Heart right ventricle (tissue), 16 donors: ENCODE results near the gene THSD4. TPM values are rescaled to one million over a fixed set of nuclear protein-coding genes. Genes with fewer than 3 reads are reported as not detected.

ENCODE experiments used
- ATAC-seq, 8 donors: fragments of 200-7000 bp; cut with Tn5 transposase; one replicate each; pipeline ENCODE4 v1.9.1; 2020; ENCODE audit warnings: mild to moderate bottlenecking in 8 of 8, moderate library complexity in 8 of 8, moderate number of reproducible peaks in 1 of 8
- DNase-seq, 2 donors: peaks; one replicate each; pipeline ENCODE4 v3.0.0-alpha.2; 2020
- H3K27ac ChIP-seq, 10 donors: fragments of 200-600 bp; sonication (generic) in 2 of 10; one replicate each; pipeline versions ENCODE4 v1.5.0 to v1.8.0; 2020 to 2022; ENCODE audit warnings: mild to moderate bottlenecking in 3 of 10
- H3K27me3 ChIP-seq, 7 donors: fragments of 200-600 bp; one replicate each; pipeline ENCODE4 v1.8.0; 2021 to 2022; ENCODE audit warnings: mild to moderate bottlenecking in 2 of 7
- H3K36me3 ChIP-seq, 9 donors: fragments of 200-600 bp; sonication (generic) in 1 of 9; one replicate each; pipeline versions ENCODE4 v1.5.0 to v1.8.0; 2020 to 2022; ENCODE audit warnings: mild to moderate bottlenecking in 2 of 9
- H3K4me1 ChIP-seq, 9 donors: fragments of 200-600 bp; sonication (generic) in 1 of 9; one replicate each; pipeline versions ENCODE4 v1.5.0 to v1.8.0; 2020 to 2022; ENCODE audit warnings: mild to moderate bottlenecking in 4 of 9
- H3K4me3 ChIP-seq, 10 donors: fragments of 200-600 bp; sonication (generic) in 2 of 10; one replicate each; pipeline versions ENCODE4 v1.5.0 to v1.8.0; 2020 to 2022; ENCODE audit warnings: mild to moderate bottlenecking in 7 of 10, moderate library complexity in 2 of 10
- H3K9me3 ChIP-seq, 11 donors: fragments of 200-600 bp in 10 of 11; sonication (generic) in 2 of 11; one replicate each; pipeline versions ENCODE4 v1.5.0 to v1.8.0; 2013 to 2022; ENCODE audit warnings: mild to moderate bottlenecking in 2 of 11, control low read depth in 1 of 11, moderate library complexity in 1 of 11
- CTCF ChIP-seq, 9 donors: fragments of 200-600 bp; sonication (generic) in 2 of 9; IDR thresholded peaks; one replicate each; pipeline versions ENCODE4 v1.5.0 to v1.8.0; 2021 to 2022; ENCODE audit warnings: antibody characterized with exemption in 9 of 9, mild to moderate bottlenecking in 5 of 9, moderate library complexity in 1 of 9
- WGBS, 2 donors: extraction: QIAGEN DNeasy Blood & Tissue Kit; methylation state at CpG; one replicate each; pipeline ENCODE4 v1.1.7; 2013; ENCODE audit warnings: inconsistent platforms in 1 of 2; 5-methylcytosine and 5-hydroxymethylcytosine counted together
- intact Hi-C, 10 donors: fragments of 100-400 bp; cut with DNase I; formaldehyde crosslinking; loops; one replicate each; pipeline versions ENCODE4 v1.11.1 to v1.14.2; 2022
- polyA plus RNA-seq, 2 donors: library from polyadenylated mRNA; stranded (reverse); fragments of 200-250 nt; gene quantifications; one replicate each; pipeline ENCODE4 v1.2.3, GENCODE V29; 2013
- total RNA-seq, 10 donors: library from RNA; stranded (reverse); fragmentation: NEBNext Ultra II Directional in 3 of 10; extraction: Animal tissue kit (Norgen Biotek cat#: 25700) in 3 of 10; gene quantifications; one replicate each; pipeline versions ENCODE4 v1.2.1 to v1.2.4, GENCODE V29; 2021 to 2023
- donor health status: Arrhythmogenic right ventricular cardiomyopathy.
- donor health status: ischemic (EF 13 %, LVEDD 7.1; RV severe dilation, severe dysfunction).
- donor health status: healthy with polysubstance abuse.
- donor health status: DM: no; HTN: yes; CAD: no.
- donor health status: DM: no; HTN: no; CAD: no.
- donor health status: ischemic (EF 25% LVEDD 6.9; RV normal size, moderate dysfunction).
- donor health status: ischemic (EF 25% LVEDD 5.7; RV mildly dilated, moderate dysfunction).
- donor health status: healthy.
- donor health status: DM: yes; HTN: yes; CAD: no.
- donor health status: Ischemic cardiomyopathy.
- donor health status: ischemic (EF 35%, LVEDD 5.7; RV mildly dilated, moderate dysfunction).
- donor health status: nonischemic (EF 11% LVEDD 7.7; RV severe dilation, severe dysfunction).
- donor health status: DM: yes; HTN: yes; CAD: no.
- donor health status: PGD.
- donor health status: ischemic (EF 29% LVEDD 5.4; RV normal size, mild dysfunction).
- donor health status: nonischemic (EF 23%, LVEDD 6.1; RV moderate dilation, normal function).

The THSD4 gene
- total and polyA plus RNA-seq, 12 donors: 20.8 to 212 (median 139) TPM

GRCh38 chr15:71430782-71431181 is 315.5 kb downstream of the THSD4 start:
- WGBS, 2 donors: 94 to 96% methylated on average over 2 of the region's 2 CpGs
- intact Hi-C loops: loop anchor here in 1 of 10 donors (10.0 kb wide), 1 partner anchor 606 kb away; no protein-coding TSS in a partner anchor

GRCh38 chr15:71431343-71432336 is 316.4 kb downstream of the THSD4 start:
- Histone ChIP-seq H3K36me3 (peaks cover 0 to 4% (median 0%) of the 10 kb centered on the region in 9 donors), H3K27ac (no peak overlapping the region), H3K4me3 (no peak overlapping the region), H3K4me1 (no peaks in the 10 kb centered on the region), H3K9me3 (peaks cover 0 to 1% (median 0%) of the 10 kb centered on the region in 11 donors), H3K27me3 (no peaks in the 10 kb centered on the region)
- intact Hi-C loops: loop anchor here in 1 of 10 donors (10.0 kb wide), 1 partner anchor 607 kb away; no protein-coding TSS in a partner anchor
- DNase-seq (no peak), ATAC-seq (no peak)
- no peak for TF ChIP-seq CTCF (IDR thresholded peaks at IDR 0.05)
- 87 to 89% methylated on average over 8 of the region's 8 CpGs for WGBS, 2 donors

More at GRCh38 chr15:71430782-71431181, 315.5 kb downstream of the THSD4 start:
- Histone ChIP-seq H3K36me3 (peaks cover 0 to 4% (median 0%) of the 10 kb centered on the region in 9 donors), H3K4me1 (peaks cover 0 to 2% (median 0%) of the 10 kb centered on the region in 9 donors), H3K27ac (no peak overlapping the region), H3K9me3 (no peaks in the 10 kb centered on the region), H3K27me3 (no peaks in the 10 kb centered on the region), H3K4me3 (no peak overlapping the region)
- no peak for DNase-seq
- TF ChIP-seq CTCF (IDR thresholded peaks at IDR 0.05): no peak
- no peak for ATAC-seq

GRCh38 chr15:71433402-71433801 is 318.1 kb downstream of the THSD4 start:
- DNase-seq: no peak
- H3K4me3 ChIP-seq: no peak overlapping the region
- no peaks in the 10 kb centered on the region for H3K27me3 ChIP-seq
- peaks cover 0 to 4% (median 0%) of the 10 kb centered on the region in 9 donors for H3K36me3 ChIP-seq
- H3K4me1 ChIP-seq: peaks cover 0 to 10% (median 0%) of the 10 kb centered on the region in 9 donors
- TF ChIP-seq CTCF (IDR thresholded peaks at IDR 0.05): no peak
- WGBS, 2 donors: 82 to 93% methylated on average over 1 of the region's 1 CpG
- no peak overlapping the region for H3K27ac ChIP-seq
- H3K9me3 ChIP-seq: peaks cover 0 to 5% (median 0%) of the 10 kb centered on the region in 11 donors
- no peak for ATAC-seq
- intact Hi-C loops: loop anchor here in 1 of 10 donors (10.0 kb wide), 1 partner anchor 609 kb away; no protein-coding TSS in a partner anchor

- Histone ChIP-seq H3K27ac (no peak overlapping the region), H3K4me1 (peaks cover 0 to 12% (median 0%) of the 10 kb centered on the region in 9 donors), H3K27me3 (no peaks in the 10 kb centered on the region), H3K9me3 (peaks cover 0 to 5% (median 0%) of the 10 kb centered on the region in 11 donors), H3K36me3 (peaks cover 0 to 4% (median 0%) of the 10 kb centered on the region in 9 donors), H3K4me3 (no peak overlapping the region)
- DNase-seq (no peak), ATAC-seq (no peak)
- WGBS, 2 donors: 91 to 92% methylated on average over 2 of the region's 2 CpGs
- TF ChIP-seq CTCF (IDR thresholded peaks at IDR 0.05): no peak
- intact Hi-C loops: loop anchor here in 3 of 10 donors (5.0 to 10.0 kb wide), 2 partner anchors 317 to 610 kb away; partner anchors contain the start of gene THSD4 (in 3 of the 3)
Measured at GRCh38 chr15:71434774-71435173, 319.5 kb downstream of the THSD4 start.
